ENCODE results near the gene RPRD1B. TPM values are rescaled to one million over a fixed set of nuclear protein-coding genes. Genes with fewer than 3 reads are reported as not detected.

Gene RPRD1B
- total and polyA plus RNA-seq, 2 of the 13 experiments (the other 11 are each of a cell fraction or from before 2014, with no cell fraction given): 31.1 to 41.5 TPM

DNA sequence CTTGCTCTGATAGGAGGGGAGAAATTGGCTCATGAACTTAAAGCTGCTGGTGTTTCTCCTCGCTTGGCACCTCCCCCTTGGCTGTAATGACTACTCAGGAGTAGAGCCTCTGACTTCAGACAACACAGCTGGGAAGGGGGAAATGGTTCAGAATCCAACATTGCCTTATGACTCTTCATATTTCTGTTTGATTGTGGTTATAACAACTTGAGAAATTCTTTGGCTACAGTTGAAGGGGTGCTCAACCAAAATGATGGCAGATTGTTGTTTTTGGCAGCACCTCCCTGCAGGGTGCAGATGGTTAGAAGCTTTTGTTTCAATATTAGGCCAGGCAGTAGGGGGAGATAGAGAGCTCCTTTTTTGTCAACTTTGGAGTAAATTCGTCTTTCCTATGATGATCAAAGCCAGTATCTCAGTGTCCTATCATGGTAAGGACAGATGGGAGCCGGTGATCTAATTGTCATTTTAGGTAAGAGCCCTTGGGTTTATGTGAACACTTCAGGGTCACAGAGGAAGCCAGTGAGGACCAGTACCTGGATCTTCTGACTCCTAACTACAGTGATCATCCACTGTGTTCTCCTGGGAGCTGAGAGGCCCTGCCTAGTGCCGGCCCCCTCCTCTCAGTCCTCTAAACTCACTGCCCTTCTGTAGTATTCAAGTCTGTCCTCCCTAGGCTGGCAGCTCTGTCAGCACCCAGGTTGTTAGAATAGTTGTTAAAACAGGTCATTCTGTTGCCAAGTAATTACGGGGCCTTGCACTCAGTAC, 39.9 kb downstream of the RPRD1B start (continued):
- TF ChIP-seq, protein P1, sequence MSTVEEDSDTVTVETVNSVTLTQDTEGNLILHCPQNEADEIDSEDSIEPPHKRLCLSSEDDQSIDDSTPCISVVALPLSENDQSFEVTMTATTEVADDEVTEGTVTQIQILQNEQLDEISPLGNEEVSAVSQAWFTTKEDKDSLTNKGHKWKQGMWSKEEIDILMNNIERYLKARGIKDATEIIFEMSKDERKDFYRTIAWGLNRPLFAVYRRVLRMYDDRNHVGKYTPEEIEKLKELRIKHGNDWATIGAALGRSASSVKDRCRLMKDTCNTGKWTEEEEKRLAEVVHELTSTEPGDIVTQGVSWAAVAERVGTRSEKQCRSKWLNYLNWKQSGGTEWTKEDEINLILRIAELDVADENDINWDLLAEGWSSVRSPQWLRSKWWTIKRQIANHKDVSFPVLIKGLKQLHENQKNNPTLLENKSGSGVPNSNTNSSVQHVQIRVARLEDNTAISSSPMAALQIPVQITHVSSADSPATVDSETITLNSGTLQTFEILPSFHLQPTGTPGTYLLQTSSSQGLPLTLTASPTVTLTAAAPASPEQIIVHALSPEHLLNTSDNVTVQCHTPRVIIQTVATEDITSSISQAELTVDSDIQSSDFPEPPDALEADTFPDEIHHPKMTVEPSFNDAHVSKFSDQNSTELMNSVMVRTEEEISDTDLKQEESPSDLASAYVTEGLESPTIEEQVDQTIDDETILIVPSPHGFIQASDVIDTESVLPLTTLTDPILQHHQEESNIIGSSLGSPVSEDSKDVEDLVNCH (CRISPR knock-in tag; IDR thresholded peaks at IDR 0.05): no peak
- TF ChIP-seq, protein P2, sequence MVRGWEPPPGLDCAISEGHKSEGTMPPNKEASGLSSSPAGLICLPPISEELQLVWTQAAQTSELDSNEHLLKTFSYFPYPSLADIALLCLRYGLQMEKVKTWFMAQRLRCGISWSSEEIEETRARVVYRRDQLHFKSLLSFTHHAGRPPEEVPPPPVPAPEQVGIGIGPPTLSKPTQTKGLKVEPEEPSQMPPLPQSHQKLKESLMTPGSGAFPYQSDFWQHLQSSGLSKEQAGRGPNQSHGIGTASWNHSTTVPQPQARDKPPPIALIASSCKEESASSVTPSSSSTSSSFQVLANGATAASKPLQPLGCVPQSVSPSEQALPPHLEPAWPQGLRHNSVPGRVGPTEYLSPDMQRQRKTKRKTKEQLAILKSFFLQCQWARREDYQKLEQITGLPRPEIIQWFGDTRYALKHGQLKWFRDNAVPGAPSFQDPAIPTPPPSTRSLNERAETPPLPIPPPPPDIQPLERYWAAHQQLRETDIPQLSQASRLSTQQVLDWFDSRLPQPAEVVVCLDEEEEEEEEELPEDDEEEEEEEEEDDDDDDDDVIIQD (CRISPR knock-in tag; IDR thresholded peaks at IDR 0.05; ENCODE audit: low read depth): 0 out of 2 replicates have a peak, but pooled peaks have one; percentile 40
- TF ChIP-seq ZNF724P (CRISPR knock-in tag; IDR thresholded peaks at IDR 0.05; ENCODE audit: borderline replicate concordance) (no peak), ZNF180 (CRISPR knock-in tag; IDR thresholded peaks at IDR 0.05; ENCODE audit: borderline replicate concordance, low read depth) (0 out of 2 replicates have a peak, but pooled peaks have one; percentile 36), ZNF282 (IDR thresholded peaks at IDR 0.05; ENCODE audit: partially characterized antibody) (no peak), ZNF83 (CRISPR knock-in tag; IDR thresholded peaks at IDR 0.05; ENCODE audit: borderline replicate concordance) (no peak), CREB1 (IDR thresholded peaks at IDR 0.05) (no peak), CREB1 (CRISPR knock-in tag; IDR thresholded peaks at IDR 0.05) (no peak), NFYB (CRISPR knock-in tag; IDR thresholded peaks at IDR 0.05) (no peak), SALL2 (CRISPR knock-in tag; IDR thresholded peaks at IDR 0.05) (peak; percentile 70; the same call in 1 of the 2 replicates), ZNF556 (CRISPR knock-in tag; IDR thresholded peaks at IDR 0.05; ENCODE audit: borderline replicate concordance) (no peak), KLF6 (CRISPR knock-in tag; IDR thresholded peaks at IDR 0.05) (no peak), SIX1 (CRISPR knock-in tag; IDR thresholded peaks at IDR 0.05; ENCODE audit: borderline replicate concordance) (no peak), ETV6 (CRISPR knock-in tag; conservative IDR thresholded peaks at IDR 0.05) (no peak), PRPF4 (IDR thresholded peaks at IDR 0.05; ENCODE audit: low read depth, low read length, poor library complexity, severe bottlenecking) (no peak), ATF7-NPFF (CRISPR knock-in tag; IDR thresholded peaks at IDR 0.05; ENCODE audit: low read depth) (no peak), FOSL1 (CRISPR knock-in tag; IDR thresholded peaks at IDR 0.05; ENCODE audit: borderline replicate concordance) (peak; percentile 15; the same call in 1 of the 2 replicates)
- TF ChIP-seq, protein P3, sequence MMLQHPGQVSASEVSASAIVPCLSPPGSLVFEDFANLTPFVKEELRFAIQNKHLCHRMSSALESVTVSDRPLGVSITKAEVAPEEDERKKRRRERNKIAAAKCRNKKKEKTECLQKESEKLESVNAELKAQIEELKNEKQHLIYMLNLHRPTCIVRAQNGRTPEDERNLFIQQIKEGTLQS (CRISPR knock-in tag; IDR thresholded peaks at IDR 0.05): no peak
- TF ChIP-seq, protein P4, sequence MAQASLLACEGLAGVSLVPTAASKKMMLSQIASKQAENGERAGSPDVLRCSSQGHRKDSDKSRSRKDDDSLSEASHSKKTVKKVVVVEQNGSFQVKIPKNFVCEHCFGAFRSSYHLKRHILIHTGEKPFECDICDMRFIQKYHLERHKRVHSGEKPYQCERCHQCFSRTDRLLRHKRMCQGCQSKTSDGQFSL (CRISPR knock-in tag; IDR thresholded peaks at IDR 0.05): no peak
- TF ChIP-seq, protein P5, sequence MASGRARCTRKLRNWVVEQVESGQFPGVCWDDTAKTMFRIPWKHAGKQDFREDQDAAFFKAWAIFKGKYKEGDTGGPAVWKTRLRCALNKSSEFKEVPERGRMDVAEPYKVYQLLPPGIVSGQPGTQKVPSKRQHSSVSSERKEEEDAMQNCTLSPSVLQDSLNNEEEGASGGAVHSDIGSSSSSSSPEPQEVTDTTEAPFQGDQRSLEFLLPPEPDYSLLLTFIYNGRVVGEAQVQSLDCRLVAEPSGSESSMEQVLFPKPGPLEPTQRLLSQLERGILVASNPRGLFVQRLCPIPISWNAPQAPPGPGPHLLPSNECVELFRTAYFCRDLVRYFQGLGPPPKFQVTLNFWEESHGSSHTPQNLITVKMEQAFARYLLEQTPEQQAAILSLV (CRISPR knock-in tag; IDR thresholded peaks at IDR 0.05; ENCODE audit: borderline replicate concordance): no peak
- TF ChIP-seq, protein P6, sequence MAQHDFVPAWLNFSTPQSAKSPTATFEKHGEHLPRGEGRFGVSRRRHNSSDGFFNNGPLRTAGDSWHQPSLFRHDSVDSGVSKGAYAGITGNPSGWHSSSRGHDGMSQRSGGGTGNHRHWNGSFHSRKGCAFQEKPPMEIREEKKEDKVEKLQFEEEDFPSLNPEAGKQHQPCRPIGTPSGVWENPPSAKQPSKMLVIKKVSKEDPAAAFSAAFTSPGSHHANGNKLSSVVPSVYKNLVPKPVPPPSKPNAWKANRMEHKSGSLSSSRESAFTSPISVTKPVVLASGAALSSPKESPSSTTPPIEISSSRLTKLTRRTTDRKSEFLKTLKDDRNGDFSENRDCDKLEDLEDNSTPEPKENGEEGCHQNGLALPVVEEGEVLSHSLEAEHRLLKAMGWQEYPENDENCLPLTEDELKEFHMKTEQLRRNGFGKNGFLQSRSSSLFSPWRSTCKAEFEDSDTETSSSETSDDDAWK (CRISPR knock-in tag; IDR thresholded peaks at IDR 0.05): no peak
- TF ChIP-seq, protein P7, sequence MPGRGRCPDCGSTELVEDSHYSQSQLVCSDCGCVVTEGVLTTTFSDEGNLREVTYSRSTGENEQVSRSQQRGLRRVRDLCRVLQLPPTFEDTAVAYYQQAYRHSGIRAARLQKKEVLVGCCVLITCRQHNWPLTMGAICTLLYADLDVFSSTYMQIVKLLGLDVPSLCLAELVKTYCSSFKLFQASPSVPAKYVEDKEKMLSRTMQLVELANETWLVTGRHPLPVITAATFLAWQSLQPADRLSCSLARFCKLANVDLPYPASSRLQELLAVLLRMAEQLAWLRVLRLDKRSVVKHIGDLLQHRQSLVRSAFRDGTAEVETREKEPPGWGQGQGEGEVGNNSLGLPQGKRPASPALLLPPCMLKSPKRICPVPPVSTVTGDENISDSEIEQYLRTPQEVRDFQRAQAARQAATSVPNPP (CRISPR knock-in tag; IDR thresholded peaks at IDR 0.05): no peak
